ENCODE measurements around the gene MID1. TPM values are rescaled to one million over a fixed set of nuclear protein-coding genes. Genes with fewer than 3 reads are reported as not detected.

The MID1 gene
- total RNA-seq, 1 donor from 2014 or later: 3.4 TPM

- no peak overlapping the region for H3K4me3 ChIP-seq (ENCODE audit: low read depth, low read length)
- no peaks in the 10 kb centered on the region for H3K36me3 ChIP-seq (ENCODE audit: control insufficient read depth, insufficient read depth, low read length)
- no peak for FAIRE-seq
- TF ChIP-seq, protein P1, sequence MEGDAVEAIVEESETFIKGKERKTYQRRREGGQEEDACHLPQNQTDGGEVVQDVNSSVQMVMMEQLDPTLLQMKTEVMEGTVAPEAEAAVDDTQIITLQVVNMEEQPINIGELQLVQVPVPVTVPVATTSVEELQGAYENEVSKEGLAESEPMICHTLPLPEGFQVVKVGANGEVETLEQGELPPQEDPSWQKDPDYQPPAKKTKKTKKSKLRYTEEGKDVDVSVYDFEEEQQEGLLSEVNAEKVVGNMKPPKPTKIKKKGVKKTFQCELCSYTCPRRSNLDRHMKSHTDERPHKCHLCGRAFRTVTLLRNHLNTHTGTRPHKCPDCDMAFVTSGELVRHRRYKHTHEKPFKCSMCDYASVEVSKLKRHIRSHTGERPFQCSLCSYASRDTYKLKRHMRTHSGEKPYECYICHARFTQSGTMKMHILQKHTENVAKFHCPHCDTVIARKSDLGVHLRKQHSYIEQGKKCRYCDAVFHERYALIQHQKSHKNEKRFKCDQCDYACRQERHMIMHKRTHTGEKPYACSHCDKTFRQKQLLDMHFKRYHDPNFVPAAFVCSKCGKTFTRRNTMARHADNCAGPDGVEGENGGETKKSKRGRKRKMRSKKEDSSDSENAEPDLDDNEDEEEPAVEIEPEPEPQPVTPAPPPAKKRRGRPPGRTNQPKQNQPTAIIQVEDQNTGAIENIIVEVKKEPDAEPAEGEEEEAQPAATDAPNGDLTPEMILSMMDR (IDR thresholded peaks at IDR 0.05; ENCODE audit: insufficient read depth, low read length, severe bottlenecking): no peak
- H3K27me3 ChIP-seq (ENCODE audit: control insufficient read depth, insufficient read depth, low read length): no peaks in the 10 kb centered on the region
- DNase-seq (ENCODE audit: low read depth): no peak
Observed at GRCh38 chrX:10549280-10549679, 71.1 kb downstream of the MID1 start.

DNA sequence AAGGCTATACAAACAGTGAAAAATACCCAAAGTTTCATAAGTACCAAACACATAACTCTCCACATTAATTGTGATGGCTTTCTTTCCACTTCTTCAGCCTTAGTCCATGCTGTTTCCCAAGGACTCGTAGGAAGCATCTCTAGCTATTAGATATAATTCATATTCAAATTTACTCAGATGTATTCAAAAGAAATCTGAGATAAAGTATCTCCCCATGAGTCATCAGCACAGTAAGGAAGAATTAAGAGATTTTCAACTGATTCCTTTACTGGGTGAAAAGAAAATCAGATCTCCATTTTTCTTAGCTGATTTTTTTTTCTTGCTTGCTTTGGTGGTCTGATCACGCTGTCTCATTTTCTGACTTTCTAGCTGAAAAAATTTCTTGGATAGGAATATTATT lies 71.7 kb downstream of the MID1 start:
- no peaks in the 10 kb centered on the region for H3K27me3 ChIP-seq (ENCODE audit: control insufficient read depth, insufficient read depth, low read length)
- TF ChIP-seq, protein P1 (IDR thresholded peaks at IDR 0.05; ENCODE audit: insufficient read depth, low read length, severe bottlenecking): no peak
- no peak overlapping the region for H3K4me3 ChIP-seq (ENCODE audit: low read depth, low read length)
- FAIRE-seq: no peak
- no peaks in the 10 kb centered on the region for H3K36me3 ChIP-seq (ENCODE audit: control insufficient read depth, insufficient read depth, low read length)
- no peak for DNase-seq (ENCODE audit: low read depth)

- DNase-seq (ENCODE audit: low read depth): no peak
- H3K27me3 ChIP-seq (ENCODE audit: control insufficient read depth, insufficient read depth, low read length): no peaks in the 10 kb centered on the region
- TF ChIP-seq, protein P1 (IDR thresholded peaks at IDR 0.05; ENCODE audit: insufficient read depth, low read length, severe bottlenecking): no peak
- no peaks in the 10 kb centered on the region for H3K36me3 ChIP-seq (ENCODE audit: control insufficient read depth, insufficient read depth, low read length)
- FAIRE-seq: no peak
- H3K4me3 ChIP-seq (ENCODE audit: low read depth, low read length): no peak overlapping the region
Observed at GRCh38 chrX:10545882-10546281, 74.5 kb downstream of the MID1 start.

- TF ChIP-seq, protein P1 (IDR thresholded peaks at IDR 0.05; ENCODE audit: insufficient read depth, low read length, severe bottlenecking): no peak
- no peak for DNase-seq (ENCODE audit: low read depth)
- FAIRE-seq: no peak
- no peaks in the 10 kb centered on the region for H3K36me3 ChIP-seq (ENCODE audit: control insufficient read depth, insufficient read depth, low read length)
- no peak overlapping the region for H3K4me3 ChIP-seq (ENCODE audit: low read depth, low read length)
- no peaks in the 10 kb centered on the region for H3K27me3 ChIP-seq (ENCODE audit: control insufficient read depth, insufficient read depth, low read length)
Observed at GRCh38 chrX:10542586-10542985, 77.8 kb downstream of the MID1 start.

DNA sequence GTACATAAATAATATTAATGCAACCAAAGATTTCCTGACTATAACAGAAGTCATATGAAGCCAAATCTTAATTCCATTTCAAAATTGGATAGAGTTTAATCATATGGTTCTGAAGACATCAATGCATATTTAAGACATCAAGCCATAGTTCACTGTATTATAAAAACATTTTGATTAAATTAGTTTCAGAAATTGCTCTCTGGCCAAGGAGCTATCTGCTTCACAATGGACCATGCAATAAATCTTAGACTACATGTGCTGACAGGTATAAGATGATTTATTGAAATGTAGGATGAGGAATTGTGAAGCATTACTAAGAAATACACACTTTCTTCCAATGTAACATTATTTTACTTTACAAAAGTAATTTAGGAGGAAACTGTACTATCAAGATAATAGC lies 81.6 kb downstream of the MID1 start:
- no peaks in the 10 kb centered on the region for H3K36me3 ChIP-seq (ENCODE audit: control insufficient read depth, insufficient read depth, low read length)
- no peak overlapping the region for H3K4me3 ChIP-seq (ENCODE audit: low read depth, low read length)
- FAIRE-seq (no peak), DNase-seq (ENCODE audit: low read depth) (no peak)
- no peaks in the 10 kb centered on the region for H3K27me3 ChIP-seq (ENCODE audit: control insufficient read depth, insufficient read depth, low read length)
- TF ChIP-seq, protein P1 (IDR thresholded peaks at IDR 0.05; ENCODE audit: insufficient read depth, low read length, severe bottlenecking): no peak

- Histone ChIP-seq H3K4me3 (ENCODE audit: low read depth, low read length) (no peak overlapping the region), H3K36me3 (ENCODE audit: control insufficient read depth, insufficient read depth, low read length) (no peaks in the 10 kb centered on the region), H3K27me3 (ENCODE audit: control insufficient read depth, insufficient read depth, low read length) (no peaks in the 10 kb centered on the region)
- TF ChIP-seq, protein P1 (IDR thresholded peaks at IDR 0.05; ENCODE audit: insufficient read depth, low read length, severe bottlenecking): no peak
- no peak for DNase-seq (ENCODE audit: low read depth)
- no peak for FAIRE-seq
Observed at GRCh38 chrX:10537308-10537707, 83.1 kb downstream of the MID1 start.
